Measurements from ENCODE around the gene CLEC3A.

Gene CLEC3A

GRCh38 chr16:78075800-78076199 lies 53.5 kb downstream of the CLEC3A start:
- DNase-seq (ENCODE audit: low read depth, low spot score) = no peak
- Histone ChIP-seq H3K36me3 (ENCODE audit: insufficient read depth, low read length) (no peaks in the 10 kb centered on the region), H3K9me3 (ENCODE audit: low read depth, low read length) (no peaks in the 10 kb centered on the region), H3K4me3 (no peak overlapping the region), H3K27ac (no peak overlapping the region), H3K9ac (ENCODE audit: insufficient read length) (no peak overlapping the region)
- TF ChIP-seq FOXP2 (optimal IDR thresholded peaks at IDR 0.05; ENCODE audit: control extremely low read depth, extremely low read length, insufficient read depth) (no peak), EZH2 (IDR thresholded peaks at IDR 0.05) (no peak), POLR2AphosphoS5 (IDR thresholded peaks at IDR 0.05; ENCODE audit: borderline replicate concordance, low read depth, low read length) (no peak)

DNA sequence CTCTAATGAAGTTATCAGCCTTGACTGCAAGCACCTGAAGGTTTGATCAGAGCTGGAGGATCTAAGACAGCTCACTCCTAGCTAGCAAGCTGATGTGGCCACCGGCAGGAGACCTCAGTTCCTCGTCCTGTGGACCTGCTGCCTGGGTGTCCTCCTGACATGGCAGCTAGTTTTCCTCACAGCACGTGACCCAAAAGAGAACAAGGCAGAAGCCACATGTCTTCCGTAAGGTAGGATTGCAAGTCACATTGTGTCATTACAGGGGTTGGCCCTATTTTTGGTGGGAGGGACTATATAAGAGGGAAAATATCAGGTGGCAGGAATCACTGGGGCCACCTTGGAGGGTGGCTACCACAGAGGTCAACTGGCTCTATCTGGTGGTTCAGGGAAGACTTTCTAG lies 59.0 kb downstream of the CLEC3A start:
- no peak for TF ChIP-seq FOXP2 (optimal IDR thresholded peaks at IDR 0.05; ENCODE audit: control extremely low read depth, extremely low read length, insufficient read depth)
- TF ChIP-seq POLR2AphosphoS5 (IDR thresholded peaks at IDR 0.05; ENCODE audit: borderline replicate concordance, low read depth, low read length) = no peak
- no peak for TF ChIP-seq EZH2 (IDR thresholded peaks at IDR 0.05)
- H3K27ac ChIP-seq = no peak overlapping the region
- H3K9ac ChIP-seq (ENCODE audit: insufficient read length) = no peak overlapping the region
- H3K4me3 ChIP-seq = no peak overlapping the region
- H3K9me3 ChIP-seq (ENCODE audit: low read depth, low read length) = no peaks in the 10 kb centered on the region
- DNase-seq (ENCODE audit: low read depth, low spot score) = no peak
- H3K36me3 ChIP-seq (ENCODE audit: insufficient read depth, low read length) = no peaks in the 10 kb centered on the region

Measured in SK-N-MC (cell line).